Prostate gland (tissue), 2 donors: ENCODE data around the gene LYSMD4. TPM values are rescaled to one million over a fixed set of nuclear protein-coding genes. Genes with fewer than 3 reads are reported as not detected.

Experiments
- DNase-seq: peaks from one replicate; pipeline ENCODE4 v3.0.0-alpha.2; 2019; ENCODE audit warnings: low spot score
- H3K27ac ChIP-seq, 2 donors: fragments of 200-600 bp; sonication (generic); 2 replicates each; pipeline ENCODE4 v1.5.1; 2017 to 2019
- H3K27me3 ChIP-seq: fragments of 200-600 bp; sonication (generic); replicated peaks from 2 replicates; pipeline ENCODE4 v1.5.1; 2019; ENCODE audit not compliant: insufficient read depth
- H3K36me3 ChIP-seq, 2 donors: fragments of 200-600 bp; sonication (generic); 1 replicate in 1 of 2; 2 replicates in 1 of 2; pipeline versions ENCODE4 v1.5.1 to v1.8.1; 2017 to 2019
- H3K4me1 ChIP-seq: fragments of 200-600 bp; sonication (generic); replicated peaks from 2 replicates; pipeline ENCODE4 v1.5.1; 2019
- H3K4me3 ChIP-seq, 2 donors: fragments of 200-600 bp; sonication (generic); 2 replicates each; pipeline ENCODE4 v1.5.1; 2017 to 2019
- H3K9me3 ChIP-seq: fragments of 200-600 bp; sonication (generic); 2 replicates; pipeline ENCODE4 v1.5.1; 2017
- POLR2A ChIP-seq: fragments of 450-650 bp; IDR thresholded peaks from one replicate; pipeline ENCODE4 v1.6.1; 2016; ENCODE audit warnings: antibody characterized with exemption, mild to moderate bottlenecking
- POLR2AphosphoS5 ChIP-seq: sonication (generic); formaldehyde crosslinking; IDR thresholded peaks from one replicate; pipeline ENCODE4 v1.6.1; 2017; ENCODE audit warnings: antibody characterized with exemption
- WGBS: methylation state at CpG from one replicate; pipeline ENCODE4 v1.1.5; 2018; 5-methylcytosine and 5-hydroxymethylcytosine counted together
- intact Hi-C: fragments of 100-400 bp; cut with DNase I; formaldehyde crosslinking; loops from one replicate; pipeline ENCODE4 v1.14.2; 2022
- small RNA-seq, 2 donors: library from RNA; depleted of rRNA; stranded (forward); fragments of <200 nt; gene quantifications; one replicate each; pipeline ENCODE3, GENCODE V24; 2016
- total RNA-seq, 2 donors: library from RNA; depleted of rRNA; stranded (reverse); fragments of >200 nt; gene quantifications; one replicate each; pipeline ENCODE4 v1.1.0, GENCODE V29; 2016
- TF ChIP-seq, protein P1 (sequence below), 4 experiments: fragments of 200-600 bp in 2 of 4; fragments of 450-650 bp in 2 of 4; sonication (generic) in 2 of 4; IDR thresholded peaks; 1 replicate in 3 of 4; 2 replicates in 1 of 4; pipeline ENCODE4 v1.5.1; 2016 to 2019; ENCODE audit warnings: antibody characterized with exemption in 4 of 4, mild to moderate bottlenecking in 2 of 4, moderate library complexity in 2 of 4

LYSMD4 gene
- total RNA-seq, 2 donors from 2014 or later = 2.7 to 21.1 TPM

DNA sequence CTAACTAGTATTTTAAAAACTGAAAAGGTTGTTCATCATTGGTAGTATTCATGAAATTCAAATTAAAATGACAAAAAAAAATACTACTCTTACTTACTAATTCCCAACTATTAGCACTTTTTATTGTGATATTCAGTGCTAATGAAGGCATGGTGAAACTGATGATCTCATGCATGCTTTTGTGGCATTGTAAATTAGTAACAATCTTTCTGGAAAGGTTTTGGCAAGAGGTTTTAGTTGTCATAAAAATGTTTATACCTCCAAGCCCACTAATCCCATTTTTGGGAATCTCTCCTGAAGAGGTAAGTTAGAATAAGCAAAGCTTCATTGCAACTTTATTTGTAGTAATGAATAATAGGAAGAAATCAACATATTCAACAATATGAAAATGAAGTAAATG is 53.0 kb downstream of the LYSMD4 start:
- Histone ChIP-seq H3K36me3 (peaks cover 0 to 3% of the 10 kb centered on the region in 2 donors), H3K4me1 (no peaks in the 10 kb centered on the region), H3K4me3 (no peak overlapping the region), H3K9me3 (no peaks in the 10 kb centered on the region), H3K27me3 (no peaks in the 10 kb centered on the region), H3K27ac (no peak overlapping the region)
- no peak for DNase-seq
- TF ChIP-seq, protein P1, sequence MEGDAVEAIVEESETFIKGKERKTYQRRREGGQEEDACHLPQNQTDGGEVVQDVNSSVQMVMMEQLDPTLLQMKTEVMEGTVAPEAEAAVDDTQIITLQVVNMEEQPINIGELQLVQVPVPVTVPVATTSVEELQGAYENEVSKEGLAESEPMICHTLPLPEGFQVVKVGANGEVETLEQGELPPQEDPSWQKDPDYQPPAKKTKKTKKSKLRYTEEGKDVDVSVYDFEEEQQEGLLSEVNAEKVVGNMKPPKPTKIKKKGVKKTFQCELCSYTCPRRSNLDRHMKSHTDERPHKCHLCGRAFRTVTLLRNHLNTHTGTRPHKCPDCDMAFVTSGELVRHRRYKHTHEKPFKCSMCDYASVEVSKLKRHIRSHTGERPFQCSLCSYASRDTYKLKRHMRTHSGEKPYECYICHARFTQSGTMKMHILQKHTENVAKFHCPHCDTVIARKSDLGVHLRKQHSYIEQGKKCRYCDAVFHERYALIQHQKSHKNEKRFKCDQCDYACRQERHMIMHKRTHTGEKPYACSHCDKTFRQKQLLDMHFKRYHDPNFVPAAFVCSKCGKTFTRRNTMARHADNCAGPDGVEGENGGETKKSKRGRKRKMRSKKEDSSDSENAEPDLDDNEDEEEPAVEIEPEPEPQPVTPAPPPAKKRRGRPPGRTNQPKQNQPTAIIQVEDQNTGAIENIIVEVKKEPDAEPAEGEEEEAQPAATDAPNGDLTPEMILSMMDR (IDR thresholded peaks at IDR 0.05) = no peak
- no peak for TF ChIP-seq POLR2AphosphoS5
- TF ChIP-seq POLR2A = no peak
- intact Hi-C loops = no loop called here

DNA sequence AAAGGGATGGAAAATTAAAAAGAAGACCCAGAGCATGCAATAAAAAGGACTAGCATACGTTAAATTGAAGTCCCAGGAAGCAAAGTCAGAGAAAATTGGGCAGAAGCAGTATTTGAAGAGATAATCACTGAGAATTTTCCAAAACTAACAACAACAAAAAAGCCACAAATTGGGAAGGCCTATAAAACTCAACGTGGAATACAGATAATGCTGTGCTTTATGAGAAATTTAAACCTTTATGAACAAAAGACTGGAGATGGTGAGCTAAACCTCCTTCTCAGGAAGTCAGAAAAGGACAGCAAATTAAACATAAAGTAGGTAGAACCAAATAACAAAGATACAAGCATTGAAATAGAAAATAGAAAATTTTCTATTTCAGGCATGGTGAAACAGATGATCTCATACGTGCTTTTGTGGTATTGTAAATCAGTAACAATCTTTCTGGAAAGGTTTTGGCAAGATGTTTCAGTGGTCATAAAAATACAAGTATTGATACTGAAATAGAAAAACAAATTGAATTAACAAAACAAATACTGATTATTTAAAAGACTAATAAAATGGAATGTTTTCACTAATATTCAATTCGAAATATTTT is 55.6 kb downstream of the LYSMD4 start:
- 66% methylated on average over 4 of the region's 4 CpGs for WGBS
- DNase-seq = no peak
- intact Hi-C loops = no loop called here
- Histone ChIP-seq H3K4me3 (no peak overlapping the region), H3K27me3 (no peaks in the 10 kb centered on the region), H3K9me3 (no peaks in the 10 kb centered on the region), H3K4me1 (no peaks in the 10 kb centered on the region), H3K27ac (peak overlapping the region; percentile 20 to 21), H3K36me3 (peaks cover 0 to 3% of the 10 kb centered on the region in 2 donors)
- TF ChIP-seq, protein P1 (IDR thresholded peaks at IDR 0.05) = no peak
- TF ChIP-seq POLR2AphosphoS5 (no peak), POLR2A (no peak)

Small RNA genes lying within 50 kb of the gene (small RNA-seq; reads per million reads assigned to genes)
- 0 reads per million in 2 donors for gene RF00019

Other genes with a start within 250 kb of the LYSMD4 start
- gene MEF2A, start 167.5 kb downstream of the LYSMD4 start, total RNA-seq = 10 to 100 TPM; 40.1 to 68.0 TPM